Thyroid gland (tissue), 4 donors: Measurements from ENCODE around the gene SHANK3.

Source experiments
- POLR2A ChIP-seq, 2 donors: fragments of 450-650 bp; IDR thresholded peaks; one replicate each; pipeline ENCODE4 v1.6.1; 2017; ENCODE audit warnings: antibody characterized with exemption in 2 of 2, mild to moderate bottlenecking in 2 of 2, moderate library complexity in 1 of 2
- TF ChIP-seq, protein P1 (sequence below), 6 experiments: fragments of 200-600 bp in 3 of 6; fragments of 450-650 bp in 3 of 6; sonication (generic) in 3 of 6; IDR thresholded peaks; one replicate each; pipeline ENCODE4 v1.5.1; 2016 to 2019; ENCODE audit warnings: antibody characterized with exemption in 6 of 6, mild to moderate bottlenecking in 2 of 6, inconsistent platforms in 1 of 6, moderate library complexity in 1 of 6

DNA sequence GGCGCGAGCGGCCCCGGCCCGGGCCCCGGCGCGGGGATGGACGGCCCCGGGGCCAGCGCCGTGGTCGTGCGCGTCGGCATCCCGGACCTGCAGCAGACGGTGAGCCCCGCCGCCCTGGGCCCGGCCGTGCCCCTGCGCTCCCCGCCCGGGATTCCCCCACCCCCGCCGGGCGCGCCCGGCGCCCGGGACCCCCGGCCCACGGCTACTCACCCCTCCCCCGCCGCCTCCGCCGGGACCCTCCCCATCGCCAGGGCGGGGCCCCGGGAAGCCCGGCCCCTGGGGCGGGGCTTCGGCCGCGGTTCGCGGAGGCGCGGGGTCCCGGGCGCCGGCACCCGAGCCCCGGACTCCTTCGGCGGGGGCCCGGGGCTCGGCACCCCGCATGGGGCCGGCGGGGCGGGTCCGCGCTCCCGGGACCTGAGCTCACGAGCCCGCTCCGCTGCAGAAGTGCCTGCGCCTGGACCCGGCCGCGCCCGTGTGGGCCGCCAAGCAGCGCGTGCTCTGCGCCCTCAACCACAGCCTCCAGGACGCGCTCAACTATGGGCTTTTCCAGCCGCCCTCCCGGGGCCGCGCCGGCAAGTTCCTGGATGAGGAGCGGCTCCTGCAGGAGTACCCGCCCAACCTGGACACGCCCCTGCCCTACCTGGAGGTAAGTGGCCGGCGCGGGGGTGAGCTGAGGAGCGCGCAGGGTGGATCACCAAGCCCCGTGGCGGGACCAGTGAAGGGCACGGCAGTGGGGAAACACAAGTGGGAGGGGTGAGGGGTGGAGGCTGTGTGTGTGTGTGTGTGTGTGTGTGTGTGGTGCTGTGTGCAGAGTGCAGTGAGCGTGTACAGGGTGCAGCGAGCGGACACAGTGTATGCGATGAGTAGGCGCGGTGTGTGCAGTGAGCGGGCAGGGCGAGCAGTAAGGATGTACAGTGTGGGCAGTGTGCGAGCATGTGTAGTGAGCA, 2.3 kb downstream of the SHANK3 start:
- TF ChIP-seq, protein P1, sequence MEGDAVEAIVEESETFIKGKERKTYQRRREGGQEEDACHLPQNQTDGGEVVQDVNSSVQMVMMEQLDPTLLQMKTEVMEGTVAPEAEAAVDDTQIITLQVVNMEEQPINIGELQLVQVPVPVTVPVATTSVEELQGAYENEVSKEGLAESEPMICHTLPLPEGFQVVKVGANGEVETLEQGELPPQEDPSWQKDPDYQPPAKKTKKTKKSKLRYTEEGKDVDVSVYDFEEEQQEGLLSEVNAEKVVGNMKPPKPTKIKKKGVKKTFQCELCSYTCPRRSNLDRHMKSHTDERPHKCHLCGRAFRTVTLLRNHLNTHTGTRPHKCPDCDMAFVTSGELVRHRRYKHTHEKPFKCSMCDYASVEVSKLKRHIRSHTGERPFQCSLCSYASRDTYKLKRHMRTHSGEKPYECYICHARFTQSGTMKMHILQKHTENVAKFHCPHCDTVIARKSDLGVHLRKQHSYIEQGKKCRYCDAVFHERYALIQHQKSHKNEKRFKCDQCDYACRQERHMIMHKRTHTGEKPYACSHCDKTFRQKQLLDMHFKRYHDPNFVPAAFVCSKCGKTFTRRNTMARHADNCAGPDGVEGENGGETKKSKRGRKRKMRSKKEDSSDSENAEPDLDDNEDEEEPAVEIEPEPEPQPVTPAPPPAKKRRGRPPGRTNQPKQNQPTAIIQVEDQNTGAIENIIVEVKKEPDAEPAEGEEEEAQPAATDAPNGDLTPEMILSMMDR (IDR thresholded peaks at IDR 0.05), result no peak
- TF ChIP-seq POLR2A (IDR thresholded peaks at IDR 0.05), result peak in 1 of 2 donors; percentile 15
